ENCODE results near the gene KANSL1L.
A peak's percentile ranks its signal among the peaks of the same experiment; 100 is the strongest.

Gene KANSL1L

GRCh38 chr2:210086292-210086691 is 84.9 kb downstream of the KANSL1L start:
- FAIRE-seq (no peak), DNase-seq (ENCODE audit: low spot score) (no peak)

GRCh38 chr2:210072922-210073509 is 98.2 kb downstream of the KANSL1L start:
- FAIRE-seq = no peak
- peak; percentile 5 for DNase-seq (ENCODE audit: low spot score)

- no peak for DNase-seq (ENCODE audit: low spot score)
- no peak for FAIRE-seq
Measured at GRCh38 chr2:210072493-210072892, 98.7 kb downstream of the KANSL1L start.

- FAIRE-seq = no peak
- DNase-seq (ENCODE audit: low spot score) = no peak
Measured at GRCh38 chr2:210063306-210063705, 107.9 kb downstream of the KANSL1L start.

GRCh38 chr2:210055825-210056224 is 115.4 kb downstream of the KANSL1L start:
- FAIRE-seq = no peak
- DNase-seq (ENCODE audit: low spot score) = no peak

GRCh38 chr2:210054696-210055095 is 116.5 kb downstream of the KANSL1L start:
- DNase-seq (ENCODE audit: low spot score) (no peak), FAIRE-seq (no peak)

GRCh38 chr2:210050885-210051284 is 120.3 kb downstream of the KANSL1L start:
- FAIRE-seq = no peak
- no peak for DNase-seq (ENCODE audit: low spot score)

GRCh38 chr2:210049831-210050230 is 121.4 kb downstream of the KANSL1L start:
- DNase-seq (ENCODE audit: low spot score) = no peak
- no peak for FAIRE-seq

- DNase-seq (ENCODE audit: low spot score) = no peak
- FAIRE-seq = no peak
Measured at GRCh38 chr2:210046851-210047500, 124.2 kb downstream of the KANSL1L start.

- FAIRE-seq = no peak
- DNase-seq (ENCODE audit: low spot score) = no peak
Measured at GRCh38 chr2:210038078-210038477, 133.1 kb downstream of the KANSL1L start.

- DNase-seq (ENCODE audit: low spot score) = no peak
- FAIRE-seq = no peak
Measured at GRCh38 chr2:210035679-210036078, 135.5 kb downstream of the KANSL1L start.

- FAIRE-seq (no peak), DNase-seq (ENCODE audit: low spot score) (no peak)
Measured at GRCh38 chr2:210034087-210034683, 137.0 kb downstream of the KANSL1L start.

GRCh38 chr2:210028178-210028577 is 143.0 kb downstream of the KANSL1L start:
- DNase-seq (ENCODE audit: low spot score) (no peak), FAIRE-seq (no peak)

GRCh38 chr2:210027608-210028007 is 143.6 kb downstream of the KANSL1L start:
- FAIRE-seq (no peak), DNase-seq (ENCODE audit: low spot score) (no peak)

- no peak for DNase-seq (ENCODE audit: low spot score)
- FAIRE-seq = no peak
Measured at GRCh38 chr2:210022824-210023223, 148.4 kb downstream of the KANSL1L start.

- DNase-seq (ENCODE audit: low spot score) = no peak
- no peak for FAIRE-seq
Measured at GRCh38 chr2:210020138-210020537, 151.1 kb downstream of the KANSL1L start.

- DNase-seq (ENCODE audit: low spot score) (no peak), FAIRE-seq (no peak)
Measured at GRCh38 chr2:210009896-210010295, 161.3 kb downstream of the KANSL1L start.

- FAIRE-seq (no peak), DNase-seq (ENCODE audit: low spot score) (no peak)
Measured at GRCh38 chr2:210009126-210009525, 162.1 kb downstream of the KANSL1L start.

GRCh38 chr2:210007895-210008294 is 163.3 kb downstream of the KANSL1L start:
- FAIRE-seq (no peak), DNase-seq (ENCODE audit: low spot score) (no peak)

- FAIRE-seq = no peak
- no peak for DNase-seq (ENCODE audit: low spot score)
Measured at GRCh38 chr2:210004881-210005280, 166.3 kb downstream of the KANSL1L start.

GRCh38 chr2:210003359-210003758 is 167.8 kb downstream of the KANSL1L start:
- no peak for DNase-seq (ENCODE audit: low spot score)
- no peak for FAIRE-seq

GRCh38 chr2:210002158-210003157 is 168.8 kb downstream of the KANSL1L start, which contains the start of gene RPE:
Gene RPE, plus strand, starts transcription at chr2:210002638. Its CDS starts 24 bp downstream, at chr2:210002662.
- peak; percentile 95 for DNase-seq (ENCODE audit: low spot score)
- FAIRE-seq = peak; percentile 80
